Vagina (tissue), 2 donors: ENCODE measurements around the gene LCOR. TPM values are rescaled to one million over a fixed set of nuclear protein-coding genes. Genes with fewer than 3 reads are reported as not detected.

Source experiments
- DNase-seq, 2 donors: peaks; one replicate each; pipeline ENCODE4 v3.0.0-alpha.2; 2017; ENCODE audit errors: extremely low spot score in 2 of 2
- H3K27ac ChIP-seq: fragments of 200-600 bp; sonication (generic); one replicate; pipeline ENCODE4 v1.5.1; 2019
- H3K27me3 ChIP-seq: fragments of 200-600 bp; sonication (generic); one replicate; pipeline ENCODE4 v1.5.1; 2019
- H3K36me3 ChIP-seq, 2 donors: fragments of 200-600 bp; sonication (generic); one replicate each; pipeline ENCODE4 v1.5.1; 2017 to 2019
- H3K4me1 ChIP-seq: fragments of 200-600 bp; sonication (generic); one replicate; pipeline ENCODE4 v1.5.1; 2019
- H3K4me3 ChIP-seq, 2 donors: fragments of 200-600 bp; sonication (generic); 1 replicate in 1 of 2; 2 replicates in 1 of 2; pipeline ENCODE4 v1.5.1; 2016 to 2019
- H3K9me3 ChIP-seq: fragments of 200-600 bp; sonication (generic); one replicate; pipeline ENCODE4 v1.5.1; 2019
- POLR2A ChIP-seq, 2 donors: fragments of 450-650 bp; IDR thresholded peaks; one replicate each; pipeline ENCODE4 v1.6.1; 2017; ENCODE audit warnings: antibody characterized with exemption in 2 of 2, mild to moderate bottlenecking in 2 of 2, moderate library complexity in 2 of 2
- POLR2AphosphoS5 ChIP-seq, 2 donors: sonication (generic); formaldehyde crosslinking; IDR thresholded peaks; one replicate each; pipeline ENCODE4 v1.9.0; 2017; ENCODE audit warnings: antibody characterized with exemption in 2 of 2, mild to moderate bottlenecking in 2 of 2, low read depth in 1 of 2; ENCODE audit not compliant: insufficient read depth in 1 of 2
- intact Hi-C: fragments of 100-400 bp; cut with DNase I; formaldehyde crosslinking; loops from one replicate; pipeline ENCODE4 v1.15.1; 2023
- total RNA-seq: library from RNA; depleted of rRNA; stranded (reverse); fragments of >200 nt; gene quantifications from one replicate; pipeline ENCODE4 v1.2.3, GENCODE V29; 2016
- TF ChIP-seq, protein P1 (sequence below), 3 experiments: fragments of 450-650 bp in 2 of 3; fragments of 200-600 bp in 1 of 3; sonication (generic) in 1 of 3; IDR thresholded peaks; one replicate each; pipeline ENCODE4 v1.5.1; 2017 to 2019; ENCODE audit warnings: antibody characterized with exemption in 3 of 3, mild to moderate bottlenecking in 2 of 3, moderate library complexity in 2 of 3

LCOR gene
- total RNA-seq, 1 donor from 2014 or later: 85.2 TPM

DNA sequence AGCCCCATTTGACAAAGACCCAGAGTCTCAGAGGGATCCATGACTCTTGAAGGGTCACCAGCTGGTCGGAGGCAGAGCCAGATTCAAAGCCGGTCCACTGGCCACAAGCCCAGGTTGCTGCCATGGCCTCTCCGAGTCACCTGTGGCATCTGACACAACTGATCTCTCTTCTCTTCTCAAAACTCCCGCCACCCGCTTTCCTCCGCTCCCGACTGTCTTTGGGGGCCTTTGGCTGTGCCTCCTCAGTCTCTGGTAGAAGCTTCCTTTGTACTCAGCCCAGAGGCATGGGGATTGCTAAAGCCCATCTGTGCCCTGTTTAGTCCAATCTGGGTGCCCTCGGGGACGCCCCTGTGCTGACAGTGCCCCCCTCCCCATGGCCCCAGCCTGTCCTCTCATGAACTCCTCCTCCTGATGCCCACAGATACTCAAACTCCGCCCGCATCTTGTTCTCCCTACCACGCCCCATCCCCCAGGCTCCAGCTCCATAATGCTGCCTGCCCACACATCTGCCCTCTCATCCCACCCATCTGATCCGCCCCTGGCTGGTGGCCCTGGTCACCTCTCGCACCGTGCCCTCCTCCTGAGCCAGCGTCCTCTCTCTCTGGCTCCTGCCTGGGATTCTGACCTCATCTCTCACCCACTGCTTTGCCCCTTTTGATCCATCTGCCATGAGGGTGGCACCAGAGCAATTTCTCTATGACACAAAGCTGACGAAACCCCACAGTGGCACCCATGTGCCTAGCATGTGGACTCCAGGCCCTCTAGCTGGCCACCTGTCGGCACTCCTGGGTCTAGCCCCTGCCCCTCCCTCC lies 203.1 kb downstream of the LCOR start:
- Histone ChIP-seq H3K27ac (no peak overlapping the region), H3K27me3 (no peaks in the 10 kb centered on the region), H3K36me3 (no peaks in the 10 kb centered on the region), H3K9me3 (no peaks in the 10 kb centered on the region), H3K4me3 (no peak overlapping the region), H3K4me1 (peaks cover 12% of the 10 kb centered on the region)
- no peak for TF ChIP-seq POLR2AphosphoS5 (IDR thresholded peaks at IDR 0.05; ENCODE audit: insufficient read depth in 1 of 2, low read depth in 1 of 2)
- TF ChIP-seq, protein P1, sequence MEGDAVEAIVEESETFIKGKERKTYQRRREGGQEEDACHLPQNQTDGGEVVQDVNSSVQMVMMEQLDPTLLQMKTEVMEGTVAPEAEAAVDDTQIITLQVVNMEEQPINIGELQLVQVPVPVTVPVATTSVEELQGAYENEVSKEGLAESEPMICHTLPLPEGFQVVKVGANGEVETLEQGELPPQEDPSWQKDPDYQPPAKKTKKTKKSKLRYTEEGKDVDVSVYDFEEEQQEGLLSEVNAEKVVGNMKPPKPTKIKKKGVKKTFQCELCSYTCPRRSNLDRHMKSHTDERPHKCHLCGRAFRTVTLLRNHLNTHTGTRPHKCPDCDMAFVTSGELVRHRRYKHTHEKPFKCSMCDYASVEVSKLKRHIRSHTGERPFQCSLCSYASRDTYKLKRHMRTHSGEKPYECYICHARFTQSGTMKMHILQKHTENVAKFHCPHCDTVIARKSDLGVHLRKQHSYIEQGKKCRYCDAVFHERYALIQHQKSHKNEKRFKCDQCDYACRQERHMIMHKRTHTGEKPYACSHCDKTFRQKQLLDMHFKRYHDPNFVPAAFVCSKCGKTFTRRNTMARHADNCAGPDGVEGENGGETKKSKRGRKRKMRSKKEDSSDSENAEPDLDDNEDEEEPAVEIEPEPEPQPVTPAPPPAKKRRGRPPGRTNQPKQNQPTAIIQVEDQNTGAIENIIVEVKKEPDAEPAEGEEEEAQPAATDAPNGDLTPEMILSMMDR (IDR thresholded peaks at IDR 0.05): no peak
- intact Hi-C loops: no loop called here
- no peak for DNase-seq

DNA sequence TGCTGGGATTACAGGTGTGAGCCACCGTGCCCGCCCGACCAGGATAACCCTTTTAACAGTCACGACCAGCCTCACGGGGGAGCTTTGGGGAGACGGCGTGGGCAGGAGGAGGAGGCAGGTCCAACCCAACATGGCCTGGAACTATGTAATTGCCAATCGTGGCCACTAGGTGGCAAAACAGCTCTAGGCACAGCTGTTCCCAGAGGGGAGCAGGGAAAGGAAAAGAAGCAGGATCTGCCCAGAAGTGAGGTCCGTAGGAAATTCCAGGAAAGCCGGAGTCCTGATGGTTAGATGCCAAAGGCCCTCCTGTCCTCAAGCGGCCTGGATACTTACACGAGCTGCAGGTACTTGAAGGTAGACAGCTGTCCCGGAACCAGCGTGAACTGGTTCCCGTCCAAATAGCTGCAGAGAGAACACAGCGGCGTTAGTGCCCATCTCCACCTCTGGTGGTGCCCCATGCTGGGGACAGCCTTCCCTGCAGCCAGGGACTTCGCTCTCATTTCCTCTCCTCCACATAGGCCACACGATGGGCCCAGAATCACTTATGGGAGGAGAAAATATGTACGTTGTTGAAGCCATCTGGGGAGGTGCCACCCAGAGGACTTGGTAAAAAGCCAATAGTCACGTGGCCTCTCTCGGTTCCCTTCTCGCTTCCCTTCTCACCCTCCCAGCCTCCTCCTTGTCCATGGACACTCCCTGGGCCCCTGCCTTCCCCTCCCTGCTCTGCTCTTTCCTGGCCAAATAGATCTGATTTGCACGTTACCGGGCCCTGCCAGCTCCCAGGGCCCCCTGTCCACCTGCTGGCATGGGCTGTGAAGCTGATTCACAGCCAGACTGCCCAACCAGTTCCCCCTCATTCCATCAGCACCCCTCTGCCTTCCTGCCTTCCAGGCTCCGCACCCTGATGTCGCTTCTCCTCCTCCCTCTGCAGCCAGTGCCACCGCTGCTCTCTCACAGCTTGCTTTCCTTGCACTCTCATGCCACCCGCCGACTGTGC lies 205.6 kb downstream of the LCOR start:
- peak overlapping the region; percentile 40 to 50 for H3K4me3 ChIP-seq
- peaks cover 12% of the 10 kb centered on the region for H3K4me1 ChIP-seq
- no peaks in the 10 kb centered on the region for H3K9me3 ChIP-seq
- TF ChIP-seq, protein P1 (IDR thresholded peaks at IDR 0.05): peak; percentile 78 to 89 (median 78)
- TF ChIP-seq POLR2AphosphoS5 (IDR thresholded peaks at IDR 0.05; ENCODE audit: insufficient read depth in 1 of 2, low read depth in 1 of 2) (peak in 1 of 2 donors; percentile 25), POLR2A (IDR thresholded peaks at IDR 0.05) (no peak)
- no peak for DNase-seq
- H3K27ac ChIP-seq: peak overlapping the region; percentile 52
- H3K27me3 ChIP-seq: no peaks in the 10 kb centered on the region
- no peaks in the 10 kb centered on the region for H3K36me3 ChIP-seq
- intact Hi-C loops: no loop called here

DNA sequence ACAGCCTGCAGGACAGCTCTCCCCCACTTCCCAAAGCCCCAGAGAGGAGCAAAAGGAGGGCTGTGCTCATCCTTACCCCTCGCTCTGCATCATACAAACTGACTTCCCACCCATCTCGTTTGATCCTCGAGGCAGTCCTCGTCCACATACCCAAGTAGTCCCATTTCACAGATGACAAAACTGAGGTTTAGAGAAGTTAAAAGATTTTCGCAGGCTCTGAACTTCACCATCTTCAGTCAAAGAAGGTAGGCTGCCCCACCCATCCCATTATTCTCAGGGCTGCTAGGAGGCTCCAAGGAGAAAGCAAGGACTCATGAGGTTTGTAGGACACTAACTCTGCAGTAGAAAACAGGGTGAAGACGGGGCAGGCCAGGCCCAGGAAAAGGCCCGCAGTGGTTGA lies 206.6 kb downstream of the LCOR start:
- peaks cover 12% of the 10 kb centered on the region for H3K4me1 ChIP-seq

GRCh38 chr10:97039538-97040247 lies 207.6 kb downstream of the LCOR start:
- no peak for DNase-seq
- no peaks in the 10 kb centered on the region for H3K27me3 ChIP-seq
- peaks cover 12% of the 10 kb centered on the region for H3K4me1 ChIP-seq
- TF ChIP-seq POLR2A (IDR thresholded peaks at IDR 0.05) (no peak), POLR2AphosphoS5 (IDR thresholded peaks at IDR 0.05; ENCODE audit: insufficient read depth in 1 of 2, low read depth in 1 of 2) (no peak)
- TF ChIP-seq, protein P1 (IDR thresholded peaks at IDR 0.05): no peak
- intact Hi-C loops: no loop called here
- H3K4me3 ChIP-seq: no peak overlapping the region
- H3K27ac ChIP-seq: no peak overlapping the region
- no peaks in the 10 kb centered on the region for H3K36me3 ChIP-seq
- no peaks in the 10 kb centered on the region for H3K9me3 ChIP-seq

More for the DNA sequence above, 206.6 kb downstream of the LCOR start:
- Histone ChIP-seq H3K9me3 (no peaks in the 10 kb centered on the region), H3K27me3 (no peaks in the 10 kb centered on the region), H3K27ac (no peak overlapping the region), H3K36me3 (no peaks in the 10 kb centered on the region), H3K4me3 (no peak overlapping the region)
- TF ChIP-seq POLR2A (IDR thresholded peaks at IDR 0.05): no peak
- TF ChIP-seq, protein P1 (IDR thresholded peaks at IDR 0.05): no peak
- no peak for TF ChIP-seq POLR2AphosphoS5 (IDR thresholded peaks at IDR 0.05; ENCODE audit: insufficient read depth in 1 of 2, low read depth in 1 of 2)
- DNase-seq: no peak
- intact Hi-C loops: no loop called here
